Measurements from ENCODE around the gene C1orf52.
"Not testable (repeated sequence)": the region's sequence is repeated elsewhere in the genome, so short reads cannot be mapped to it uniquely, and the experiment has no call there.

C1orf52 gene

GRCh38 chr1:85258536-85259117, 835 bp downstream of the C1orf52 start:
- Histone ChIP-seq H3K4me3 (ENCODE audit: low read length) (peak overlapping the region; percentile 100), H3K4me1 (ENCODE audit: insufficient read depth, low read length) (peaks cover 7% of the 10 kb centered on the region), H3K9ac (ENCODE audit: low read depth, low read length) (peak overlapping the region; percentile 48), H3K36me3 (ENCODE audit: insufficient read depth, low read length) (peaks cover 48% of the 10 kb centered on the region), H3K27ac (ENCODE audit: low read depth, low read length) (peak overlapping the region; percentile 85; the same call in 1 of the 2 replicates), H3K9me3 (ENCODE audit: insufficient read depth, low read depth, low read length) (peaks cover 12% of the 10 kb centered on the region; the same call in 1 of the 2 replicates), H3K27me3 (ENCODE audit: insufficient read depth, low read length) (no peaks in the 10 kb centered on the region)
- WGBS, result 17% methylated on average over 19 of the region's 19 CpGs

- peaks cover 38% of the 10 kb centered on the region for H3K36me3 ChIP-seq (ENCODE audit: insufficient read depth, low read length)
- 96% methylated on average over 3 of the region's 3 CpGs for WGBS
- H3K9ac ChIP-seq (ENCODE audit: low read depth, low read length); H3K4me1 ChIP-seq (ENCODE audit: insufficient read depth, low read length); H3K27ac ChIP-seq (ENCODE audit: low read depth, low read length); H3K4me3 ChIP-seq (ENCODE audit: low read length); H3K9me3 ChIP-seq (ENCODE audit: insufficient read depth, low read depth, low read length); H3K27me3 ChIP-seq (ENCODE audit: insufficient read depth, low read length): not testable (repeated sequence)
These were observed 10.4 kb downstream of the C1orf52 start for GRCh38 chr1:85249042-85249441.

- H3K27ac ChIP-seq (ENCODE audit: low read depth, low read length), result no peak overlapping the region
- no peaks in the 10 kb centered on the region for H3K9me3 ChIP-seq (ENCODE audit: insufficient read depth, low read depth, low read length)
- H3K9ac ChIP-seq (ENCODE audit: low read depth, low read length), result no peak overlapping the region
- no peaks in the 10 kb centered on the region for H3K27me3 ChIP-seq (ENCODE audit: insufficient read depth, low read length)
- 96% methylated on average over 1 of the region's 1 CpG for WGBS
- H3K4me1 ChIP-seq (ENCODE audit: insufficient read depth, low read length), result peaks cover 19% of the 10 kb centered on the region
- H3K4me3 ChIP-seq (ENCODE audit: low read length), result no peak overlapping the region
- peaks cover 8% of the 10 kb centered on the region for H3K36me3 ChIP-seq (ENCODE audit: insufficient read depth, low read length)
These were observed 13.6 kb downstream of the C1orf52 start for GRCh38 chr1:85245891-85246290.

- Histone ChIP-seq H3K36me3 (ENCODE audit: insufficient read depth, low read length) (peaks cover 4% of the 10 kb centered on the region; the same call in 1 of the 2 replicates), H3K4me3 (ENCODE audit: low read length) (no peak overlapping the region), H3K9me3 (ENCODE audit: insufficient read depth, low read depth, low read length) (no peaks in the 10 kb centered on the region), H3K4me1 (ENCODE audit: insufficient read depth, low read length) (peaks cover 19% of the 10 kb centered on the region), H3K9ac (ENCODE audit: low read depth, low read length) (no peak overlapping the region), H3K27ac (ENCODE audit: low read depth, low read length) (no peak overlapping the region), H3K27me3 (ENCODE audit: insufficient read depth, low read length) (no peaks in the 10 kb centered on the region)
- WGBS, result 90% methylated on average over 1 of the region's 1 CpG
These were observed 14.0 kb downstream of the C1orf52 start for GRCh38 chr1:85245456-85245855.

GRCh38 chr1:85244271-85245061, 15.0 kb downstream of the C1orf52 start:
- WGBS, result 84% methylated on average over 4 of the region's 4 CpGs
- Histone ChIP-seq H3K27me3 (ENCODE audit: insufficient read depth, low read length) (no peaks in the 10 kb centered on the region), H3K9ac (ENCODE audit: low read depth, low read length) (peak overlapping the region; percentile 25; the same call in 1 of the 2 replicates), H3K36me3 (ENCODE audit: insufficient read depth, low read length) (no peaks in the 10 kb centered on the region), H3K4me1 (ENCODE audit: insufficient read depth, low read length) (peaks cover 23% of the 10 kb centered on the region), H3K4me3 (ENCODE audit: low read length) (no peak overlapping the region), H3K9me3 (ENCODE audit: insufficient read depth, low read depth, low read length) (no peaks in the 10 kb centered on the region), H3K27ac (ENCODE audit: low read depth, low read length) (no peak overlapping the region)

- no peaks in the 10 kb centered on the region for H3K36me3 ChIP-seq (ENCODE audit: insufficient read depth, low read length)
- no peak overlapping the region for H3K27ac ChIP-seq (ENCODE audit: low read depth, low read length)
- peaks cover 23% of the 10 kb centered on the region for H3K4me1 ChIP-seq (ENCODE audit: insufficient read depth, low read length)
- no peaks in the 10 kb centered on the region for H3K9me3 ChIP-seq (ENCODE audit: insufficient read depth, low read depth, low read length)
- no peaks in the 10 kb centered on the region for H3K27me3 ChIP-seq (ENCODE audit: insufficient read depth, low read length)
- H3K9ac ChIP-seq (ENCODE audit: low read depth, low read length), result no peak overlapping the region
- no peak overlapping the region for H3K4me3 ChIP-seq (ENCODE audit: low read length)
These were observed 16.1 kb downstream of the C1orf52 start for GRCh38 chr1:85243372-85243771.

- H3K4me1 ChIP-seq (ENCODE audit: insufficient read depth, low read length), result peaks cover 23% of the 10 kb centered on the region
- no peaks in the 10 kb centered on the region for H3K27me3 ChIP-seq (ENCODE audit: insufficient read depth, low read length)
- no CpG with 5 or more reads among the region's 1 CpG for WGBS
- no peak overlapping the region for H3K27ac ChIP-seq (ENCODE audit: low read depth, low read length)
- no peak overlapping the region for H3K9ac ChIP-seq (ENCODE audit: low read depth, low read length)
- no peak overlapping the region for H3K4me3 ChIP-seq (ENCODE audit: low read length)
- no peaks in the 10 kb centered on the region for H3K36me3 ChIP-seq (ENCODE audit: insufficient read depth, low read length)
- no peaks in the 10 kb centered on the region for H3K9me3 ChIP-seq (ENCODE audit: insufficient read depth, low read depth, low read length)
These were observed 18.8 kb downstream of the C1orf52 start for GRCh38 chr1:85240643-85241042.

DNA sequence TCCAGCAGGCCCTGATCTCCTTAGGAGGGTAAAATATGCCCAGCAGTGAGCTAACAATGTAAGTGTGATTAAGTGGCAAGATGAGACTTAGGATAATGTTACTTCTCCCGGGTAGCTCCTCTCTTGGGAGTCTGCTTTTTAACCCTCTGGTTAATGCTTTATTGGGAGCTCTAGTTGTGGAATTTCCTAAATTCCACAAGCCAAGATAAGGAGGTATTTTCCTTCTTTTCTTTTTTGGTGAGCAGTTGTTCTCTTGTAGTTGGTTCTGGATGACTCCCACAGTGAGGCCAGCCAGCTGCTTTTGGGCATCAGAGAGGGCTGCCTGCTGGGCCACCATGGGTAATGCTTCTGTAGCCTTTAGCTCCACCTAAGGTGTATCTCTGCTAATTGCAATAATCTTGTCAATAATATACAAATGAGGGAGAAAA, 19.3 kb downstream of the C1orf52 start:
- no peaks in the 10 kb centered on the region for H3K9me3 ChIP-seq (ENCODE audit: insufficient read depth, low read depth, low read length)
- peaks cover 23% of the 10 kb centered on the region for H3K4me1 ChIP-seq (ENCODE audit: insufficient read depth, low read length)
- H3K27ac ChIP-seq (ENCODE audit: low read depth, low read length), result no peak overlapping the region
- no peaks in the 10 kb centered on the region for H3K27me3 ChIP-seq (ENCODE audit: insufficient read depth, low read length)
- H3K36me3 ChIP-seq (ENCODE audit: insufficient read depth, low read length), result no peaks in the 10 kb centered on the region
- WGBS, result 71% methylated on average over 1 of the region's 1 CpG
- no peak overlapping the region for H3K4me3 ChIP-seq (ENCODE audit: low read length)
- H3K9ac ChIP-seq (ENCODE audit: low read depth, low read length), result no peak overlapping the region

- H3K27ac ChIP-seq (ENCODE audit: low read depth, low read length), result no peak overlapping the region
- no peaks in the 10 kb centered on the region for H3K27me3 ChIP-seq (ENCODE audit: insufficient read depth, low read length)
- H3K4me3 ChIP-seq (ENCODE audit: low read length), result no peak overlapping the region
- H3K36me3 ChIP-seq (ENCODE audit: insufficient read depth, low read length), result no peaks in the 10 kb centered on the region
- no peaks in the 10 kb centered on the region for H3K9me3 ChIP-seq (ENCODE audit: insufficient read depth, low read depth, low read length)
- no peak overlapping the region for H3K9ac ChIP-seq (ENCODE audit: low read depth, low read length)
- H3K4me1 ChIP-seq (ENCODE audit: insufficient read depth, low read length), result peaks cover 4% of the 10 kb centered on the region; the same call in 1 of the 2 replicates
- WGBS, result 93% methylated on average over 1 of the region's 1 CpG
These were observed 21.8 kb downstream of the C1orf52 start for GRCh38 chr1:85237613-85238012.

- Histone ChIP-seq H3K9me3 (ENCODE audit: insufficient read depth, low read depth, low read length) (no peaks in the 10 kb centered on the region), H3K36me3 (ENCODE audit: insufficient read depth, low read length) (no peaks in the 10 kb centered on the region), H3K27ac (ENCODE audit: low read depth, low read length) (no peak overlapping the region), H3K4me3 (ENCODE audit: low read length) (no peak overlapping the region), H3K27me3 (ENCODE audit: insufficient read depth, low read length) (no peaks in the 10 kb centered on the region), H3K9ac (ENCODE audit: low read depth, low read length) (no peak overlapping the region), H3K4me1 (ENCODE audit: insufficient read depth, low read length) (peaks cover 10% of the 10 kb centered on the region)
- WGBS, result 89% methylated on average over 7 of the region's 8 CpGs
These were observed 29.0 kb downstream of the C1orf52 start for GRCh38 chr1:85230305-85230977.

DNA sequence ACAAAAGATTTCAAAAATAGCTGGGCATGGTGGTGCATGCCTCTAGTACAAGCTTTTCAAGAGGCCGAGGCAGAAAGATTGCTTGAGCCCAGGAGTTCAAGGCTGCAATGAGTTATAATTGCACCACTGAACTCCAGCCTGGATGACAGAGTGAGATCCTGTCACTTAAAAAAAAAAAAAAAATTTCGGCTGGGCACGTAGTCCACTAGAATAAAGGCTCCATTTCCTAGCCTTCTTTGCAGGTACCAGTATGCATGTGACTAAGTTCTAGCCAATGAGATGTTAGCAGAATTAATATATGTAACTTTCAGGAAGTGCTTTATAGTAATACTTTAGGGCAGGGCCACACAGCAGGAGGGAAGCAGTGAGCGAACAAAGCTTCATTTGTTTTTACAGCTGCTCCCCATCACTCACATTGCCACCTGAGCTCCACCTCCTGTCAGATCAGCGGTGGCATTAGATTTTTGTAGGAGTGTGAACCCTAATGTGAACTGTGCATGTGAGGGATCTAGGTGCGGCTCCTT, 29.8 kb downstream of the C1orf52 start:
- no peak overlapping the region for H3K4me3 ChIP-seq (ENCODE audit: low read length)
- 86% methylated on average over 6 of the region's 6 CpGs for WGBS
- H3K9me3 ChIP-seq (ENCODE audit: insufficient read depth, low read depth, low read length), result no peaks in the 10 kb centered on the region
- no peaks in the 10 kb centered on the region for H3K36me3 ChIP-seq (ENCODE audit: insufficient read depth, low read length)
- no peak overlapping the region for H3K27ac ChIP-seq (ENCODE audit: low read depth, low read length)
- peaks cover 17% of the 10 kb centered on the region for H3K4me1 ChIP-seq (ENCODE audit: insufficient read depth, low read length)
- H3K27me3 ChIP-seq (ENCODE audit: insufficient read depth, low read length), result no peaks in the 10 kb centered on the region
- no peak overlapping the region for H3K9ac ChIP-seq (ENCODE audit: low read depth, low read length)
